AG04450 (cell line): Measurements from ENCODE around the gene CERS6. TPM values are rescaled to one million over a fixed set of nuclear protein-coding genes. Genes with fewer than 3 reads are reported as not detected.

ENCODE experiments used
- CTCF ChIA-PET: fragments of 300-600, 350-600 bp; formaldehyde crosslinking; extraction: SDS; loops from one replicate; lab custom pipeline; 2022; ENCODE audit warnings: antibody characterized with exemption, inconsistent platforms; lab: Charles Lee
- POLR2A ChIA-PET: fragments of 350-600 bp; formaldehyde crosslinking; extraction: SDS; loops from one replicate; lab custom pipeline; 2021; ENCODE audit warnings: antibody characterized with exemption, inconsistent platforms; lab: Yijun Ruan, JAX
- DNase-seq: peaks from one replicate; pipeline ENCODE4 v3.0.0-alpha.2; 2011; ENCODE audit warnings: low read depth, low spot score
- H3K27ac ChIP-seq: one replicate; pipeline ENCODE4 v1.5.1; 2012; ENCODE audit warnings: low read depth, low read length, control low read depth
- H3K27me3 ChIP-seq: one replicate; pipeline ENCODE4 v1.6.0; 2012; ENCODE audit warnings: low read length; ENCODE audit not compliant: control insufficient read depth, insufficient read depth
- H3K4me3 ChIP-seq: 2 replicates; pipeline ENCODE4 v1.5.1; 2011; ENCODE audit warnings: mild to moderate bottlenecking, low read depth, low read length, control low read depth
- H3K9me3 ChIP-seq: 2 replicates; pipeline ENCODE4 v1.5.1; 2012; ENCODE audit warnings: low read length; ENCODE audit not compliant: control insufficient read depth, insufficient read depth
- polyA plus RNA-seq: library from polyadenylated mRNA; depleted of rRNA; stranded (reverse); fragments of >200 nt; gene quantifications from 2 replicates; pipeline ENCODE4 v1.2.3, GENCODE V29; 2011; rRNA removed
- small RNA-seq: library from RNA; depleted of rRNA; stranded (forward); fragments of <200 nt; gene quantifications from one replicate; pipeline ENCODE3, GENCODE V24; 2012; ENCODE audit warnings: low read depth; ENCODE audit not compliant: insufficient read length
- TF ChIP-seq, protein P1 (sequence below): IDR thresholded peaks from 2 replicates; pipeline ENCODE4 v1.5.1; 2011; ENCODE audit warnings: low read depth, low read length, control low read depth, inconsistent platforms

The CERS6 gene
- polyA plus RNA-seq, 1 experiment = 6.2 TPM

DNA sequence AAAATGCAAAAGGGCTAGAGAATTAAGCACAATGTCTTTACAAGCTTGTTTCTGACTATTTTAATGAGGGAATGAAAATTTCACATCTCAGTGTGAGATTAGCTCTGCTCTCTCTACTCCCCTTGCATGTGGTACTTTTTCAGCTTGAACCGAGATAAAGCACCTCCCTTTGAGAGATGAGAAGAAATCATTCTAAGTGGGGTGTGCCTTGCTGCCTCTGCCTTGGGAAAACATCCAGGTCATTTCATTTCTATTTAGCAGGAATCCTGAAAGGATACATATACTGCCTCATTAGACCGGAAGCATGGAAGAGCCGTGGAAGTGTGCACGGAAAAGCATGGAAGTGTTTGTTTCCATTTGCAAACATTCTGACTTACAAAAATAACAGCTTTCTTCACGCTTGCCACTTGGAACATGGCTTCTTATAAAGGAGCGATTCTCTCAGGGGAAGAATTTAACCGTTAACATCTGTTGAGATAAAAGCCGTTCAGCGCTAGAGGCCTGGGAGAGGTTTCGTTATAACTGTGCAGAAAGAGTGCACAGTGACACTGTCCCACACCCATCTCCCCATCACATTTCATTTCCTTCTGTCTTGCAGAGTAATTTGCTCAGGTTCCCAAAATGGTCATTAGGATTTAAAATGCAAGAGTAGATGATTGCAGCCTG is 363.1 kb downstream of the CERS6 start:
- no peak for DNase-seq
- H3K4me3 ChIP-seq = no peak overlapping the region
- POLR2A ChIA-PET = no interaction called here

DNA sequence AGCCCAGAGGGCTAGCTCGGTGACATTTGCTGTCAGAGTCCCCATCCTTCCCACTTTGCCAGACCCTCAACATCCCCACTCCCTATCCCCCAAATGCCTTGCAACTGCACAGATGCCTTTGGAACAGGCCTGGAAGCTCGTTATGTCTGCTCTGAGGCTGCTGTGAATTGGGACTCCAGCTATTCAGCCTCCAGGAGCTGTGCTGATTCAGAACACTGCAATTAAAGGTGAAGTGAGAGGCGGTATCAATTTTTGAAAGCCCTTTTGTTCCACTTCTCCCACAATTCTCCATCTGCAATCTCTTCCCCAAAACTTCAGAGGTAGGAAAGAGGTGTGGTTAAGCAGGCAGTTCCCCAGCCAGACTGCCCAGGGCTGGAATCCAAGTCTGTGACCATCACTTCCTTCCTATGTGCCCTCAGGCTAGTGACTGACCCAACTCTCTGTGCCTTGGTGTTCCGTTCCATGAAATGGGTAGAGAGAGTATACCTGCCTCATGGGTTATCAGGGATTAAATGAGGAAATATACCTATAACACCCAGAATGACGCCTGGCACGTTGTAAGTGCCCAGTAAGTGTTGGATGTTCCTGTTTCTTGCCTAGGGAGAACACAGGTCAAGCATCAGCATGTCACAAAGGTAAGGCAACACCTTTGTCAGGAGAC is 363.9 kb downstream of the CERS6 start:
- POLR2A ChIA-PET = no interaction called here
- DNase-seq = no peak
- no peak overlapping the region for H3K4me3 ChIP-seq
- CTCF ChIA-PET = no interaction called here
- H3K9me3 ChIP-seq = no peaks in the 10 kb centered on the region
- TF ChIP-seq, protein P1, sequence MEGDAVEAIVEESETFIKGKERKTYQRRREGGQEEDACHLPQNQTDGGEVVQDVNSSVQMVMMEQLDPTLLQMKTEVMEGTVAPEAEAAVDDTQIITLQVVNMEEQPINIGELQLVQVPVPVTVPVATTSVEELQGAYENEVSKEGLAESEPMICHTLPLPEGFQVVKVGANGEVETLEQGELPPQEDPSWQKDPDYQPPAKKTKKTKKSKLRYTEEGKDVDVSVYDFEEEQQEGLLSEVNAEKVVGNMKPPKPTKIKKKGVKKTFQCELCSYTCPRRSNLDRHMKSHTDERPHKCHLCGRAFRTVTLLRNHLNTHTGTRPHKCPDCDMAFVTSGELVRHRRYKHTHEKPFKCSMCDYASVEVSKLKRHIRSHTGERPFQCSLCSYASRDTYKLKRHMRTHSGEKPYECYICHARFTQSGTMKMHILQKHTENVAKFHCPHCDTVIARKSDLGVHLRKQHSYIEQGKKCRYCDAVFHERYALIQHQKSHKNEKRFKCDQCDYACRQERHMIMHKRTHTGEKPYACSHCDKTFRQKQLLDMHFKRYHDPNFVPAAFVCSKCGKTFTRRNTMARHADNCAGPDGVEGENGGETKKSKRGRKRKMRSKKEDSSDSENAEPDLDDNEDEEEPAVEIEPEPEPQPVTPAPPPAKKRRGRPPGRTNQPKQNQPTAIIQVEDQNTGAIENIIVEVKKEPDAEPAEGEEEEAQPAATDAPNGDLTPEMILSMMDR = no peak
- H3K27me3 ChIP-seq = no peaks in the 10 kb centered on the region
- no peak overlapping the region for H3K27ac ChIP-seq

More for the DNA sequence above, 363.1 kb downstream of the CERS6 start:
- no peaks in the 10 kb centered on the region for H3K27me3 ChIP-seq
- no peaks in the 10 kb centered on the region for H3K9me3 ChIP-seq
- no peak overlapping the region for H3K27ac ChIP-seq
- TF ChIP-seq, protein P1 = no peak
- CTCF ChIA-PET = interaction anchor here (0.6 kb wide), 1 partner anchor 21 kb away, joined by 5 read pairs; no protein-coding TSS in a partner anchor

DNA sequence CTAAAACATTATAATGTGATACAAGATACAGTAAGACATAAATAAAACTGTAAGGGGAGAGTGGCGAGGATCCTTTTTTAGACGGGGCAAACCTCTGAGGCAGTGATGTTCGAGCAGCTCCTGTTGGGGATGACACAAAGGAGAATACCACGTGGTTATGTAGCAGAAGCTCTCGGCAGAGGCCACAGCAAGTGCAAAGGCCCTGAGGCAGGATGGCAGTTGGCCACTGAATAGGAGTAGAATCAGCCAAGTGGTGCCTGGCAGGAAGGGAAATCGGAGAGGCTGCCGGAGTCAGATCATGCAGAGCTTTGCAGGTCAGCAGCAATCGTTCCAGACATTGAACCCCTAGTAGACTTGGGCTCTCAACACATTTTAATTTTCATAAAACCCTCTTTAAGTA is 365.5 kb downstream of the CERS6 start:
- Histone ChIP-seq H3K4me3 (no peak overlapping the region), H3K9me3 (no peaks in the 10 kb centered on the region), H3K27me3 (no peaks in the 10 kb centered on the region), H3K27ac (no peak overlapping the region)
- CTCF ChIA-PET = no interaction called here
- POLR2A ChIA-PET = no interaction called here
- TF ChIP-seq, protein P1 = no peak
- DNase-seq = no peak

DNA sequence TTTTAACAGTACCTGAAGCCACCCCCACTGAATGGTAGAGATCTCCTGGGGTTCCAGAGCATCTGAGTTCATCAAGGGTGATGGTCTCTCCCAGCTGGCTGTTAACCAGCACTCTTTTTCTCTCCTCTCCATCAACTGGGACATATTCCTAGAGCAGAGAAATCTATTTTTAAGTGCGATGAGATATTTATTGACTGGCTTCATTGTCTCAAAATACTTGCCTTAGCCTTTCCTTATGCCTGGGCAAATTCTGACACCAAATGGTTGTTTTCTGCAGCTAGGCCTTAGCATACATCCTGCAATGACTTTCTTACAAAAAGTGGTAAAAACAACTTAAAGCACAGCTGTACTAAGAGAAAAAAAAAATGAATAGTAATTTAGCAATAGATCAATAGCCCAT is 365.9 kb downstream of the CERS6 start:
- TF ChIP-seq, protein P1 = no peak
- no peak for DNase-seq
- CTCF ChIA-PET = interaction anchor here (0.5 kb wide), 1 partner anchor 611 kb away, joined by 3 read pairs; no protein-coding TSS in a partner anchor

More for the DNA sequence above, 365.9 kb downstream of the CERS6 start:
- no peaks in the 10 kb centered on the region for H3K27me3 ChIP-seq
- H3K4me3 ChIP-seq = no peak overlapping the region
- no peak overlapping the region for H3K27ac ChIP-seq
- H3K9me3 ChIP-seq = no peaks in the 10 kb centered on the region
- POLR2A ChIA-PET = no interaction called here

Small RNA genes lying within 50 kb of the gene (small RNA-seq; reads per million reads assigned to genes)
- gene MIR4774 (not detected), gene RN7SL813P (not detected), gene RNU6-766P (not detected)

Other genes with a start within 250 kb of the CERS6 start
- 18.8 and 25.2 TPM in 2 replicates for gene STK39, start 208.7 kb upstream of the CERS6 start, polyA plus RNA-seq